ENCODE measurements around the gene LARP4.

LARP4 gene

DNA sequence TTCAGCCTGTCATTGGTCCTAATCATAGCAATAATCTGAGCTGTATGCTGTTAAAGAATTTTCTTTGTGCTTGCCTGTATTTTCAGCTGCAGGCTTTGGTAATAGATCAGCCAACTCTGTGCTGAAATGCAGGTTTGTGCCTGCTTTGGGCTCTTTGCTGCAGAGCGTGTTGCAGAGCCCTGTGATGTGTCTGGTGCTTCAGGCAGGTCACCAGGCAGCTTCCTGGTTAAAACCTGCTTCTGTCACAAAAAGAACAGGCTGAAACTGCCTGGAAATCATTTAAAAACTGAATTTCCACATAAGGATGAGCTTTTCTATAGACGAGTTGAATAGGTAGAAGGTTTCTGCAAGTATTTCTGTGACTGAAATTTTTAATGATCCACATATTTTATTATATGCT is 107.2 kb downstream of the LARP4 start:
- H3K4me3 ChIP-seq (ENCODE audit: insufficient read depth, low read length, poor library complexity, severe bottlenecking), result no peak overlapping the region
- H2AFZ ChIP-seq (ENCODE audit: low read depth, low read length, severe bottlenecking), result no peak overlapping the region
- TF ChIP-seq CTCF (IDR thresholded peaks at IDR 0.05; ENCODE audit: insufficient read depth, low read length, poor library complexity, severe bottlenecking), result no peak
- no peak for TF ChIP-seq EZH2phosphoT487 (conservative IDR thresholded peaks at IDR 0.05; ENCODE audit: low read length)
- no peaks in the 10 kb centered on the region for H3K27me3 ChIP-seq (ENCODE audit: low read length)
- no peak overlapping the region for H3K9ac ChIP-seq (ENCODE audit: low read length)
- H3F3A ChIP-seq (ENCODE audit: insufficient read depth), result peaks cover 7% of the 10 kb centered on the region; the same call in 1 of the 2 replicates
- H3K36me3 ChIP-seq (ENCODE audit: low read length), result no peaks in the 10 kb centered on the region
- H4K20me1 ChIP-seq (ENCODE audit: low read depth, low read length), result peaks cover 13% of the 10 kb centered on the region; the same call in 1 of the 2 replicates
- no peak overlapping the region for H3K4me2 ChIP-seq (ENCODE audit: low read depth, low read length, poor library complexity, severe bottlenecking)
- peaks cover 38% of the 10 kb centered on the region for H3K79me2 ChIP-seq (ENCODE audit: insufficient read depth, low read length)
- H3K27ac ChIP-seq (ENCODE audit: low read depth, low read length), result no peak overlapping the region
- no peaks in the 10 kb centered on the region for H3K9me3 ChIP-seq (ENCODE audit: insufficient read depth, low read length)
- H3K9me2 ChIP-seq (replicated peaks; ENCODE audit: insufficient read depth, low read length), result no peaks in the 10 kb centered on the region

DNA sequence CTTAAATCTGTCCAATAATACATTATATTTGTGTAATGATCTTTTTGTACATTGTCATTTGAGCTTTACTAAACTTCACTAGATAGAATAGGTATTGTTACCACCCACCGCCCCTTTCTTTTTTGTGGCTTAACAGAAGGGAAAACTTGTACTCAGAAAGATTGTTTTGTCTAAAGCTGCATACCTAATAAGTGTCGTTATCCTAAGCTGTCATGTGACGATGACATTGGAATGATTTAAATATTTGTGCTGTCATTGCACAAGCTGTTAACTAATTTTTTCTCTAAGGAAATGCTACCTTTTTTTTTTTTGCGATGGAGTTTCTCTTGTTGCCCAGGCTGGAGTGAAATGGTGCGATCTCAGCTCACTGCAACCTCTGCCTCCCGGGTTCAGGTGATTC is 107.7 kb downstream of the LARP4 start:
- H3K27me3 ChIP-seq (ENCODE audit: low read length), result no peaks in the 10 kb centered on the region
- TF ChIP-seq EZH2phosphoT487 (conservative IDR thresholded peaks at IDR 0.05; ENCODE audit: low read length), result no peak
- no peak for TF ChIP-seq CTCF (IDR thresholded peaks at IDR 0.05; ENCODE audit: insufficient read depth, low read length, poor library complexity, severe bottlenecking)
- H3F3A ChIP-seq (ENCODE audit: insufficient read depth), result peaks cover 7% of the 10 kb centered on the region; the same call in 1 of the 2 replicates
- no peaks in the 10 kb centered on the region for H3K9me3 ChIP-seq (ENCODE audit: insufficient read depth, low read length)
- no peak overlapping the region for H3K4me3 ChIP-seq (ENCODE audit: insufficient read depth, low read length, poor library complexity, severe bottlenecking)
- no peaks in the 10 kb centered on the region for H3K36me3 ChIP-seq (ENCODE audit: low read length)
- H3K4me2 ChIP-seq (ENCODE audit: low read depth, low read length, poor library complexity, severe bottlenecking), result no peak overlapping the region
- peaks cover 38% of the 10 kb centered on the region for H3K79me2 ChIP-seq (ENCODE audit: insufficient read depth, low read length)
- no peak overlapping the region for H3K27ac ChIP-seq (ENCODE audit: low read depth, low read length)
- peaks cover 13% of the 10 kb centered on the region; the same call in 1 of the 2 replicates for H4K20me1 ChIP-seq (ENCODE audit: low read depth, low read length)
- no peaks in the 10 kb centered on the region for H3K9me2 ChIP-seq (replicated peaks; ENCODE audit: insufficient read depth, low read length)
- no peak overlapping the region for H3K9ac ChIP-seq (ENCODE audit: low read length)
- H2AFZ ChIP-seq (ENCODE audit: low read depth, low read length, severe bottlenecking), result no peak overlapping the region

DNA sequence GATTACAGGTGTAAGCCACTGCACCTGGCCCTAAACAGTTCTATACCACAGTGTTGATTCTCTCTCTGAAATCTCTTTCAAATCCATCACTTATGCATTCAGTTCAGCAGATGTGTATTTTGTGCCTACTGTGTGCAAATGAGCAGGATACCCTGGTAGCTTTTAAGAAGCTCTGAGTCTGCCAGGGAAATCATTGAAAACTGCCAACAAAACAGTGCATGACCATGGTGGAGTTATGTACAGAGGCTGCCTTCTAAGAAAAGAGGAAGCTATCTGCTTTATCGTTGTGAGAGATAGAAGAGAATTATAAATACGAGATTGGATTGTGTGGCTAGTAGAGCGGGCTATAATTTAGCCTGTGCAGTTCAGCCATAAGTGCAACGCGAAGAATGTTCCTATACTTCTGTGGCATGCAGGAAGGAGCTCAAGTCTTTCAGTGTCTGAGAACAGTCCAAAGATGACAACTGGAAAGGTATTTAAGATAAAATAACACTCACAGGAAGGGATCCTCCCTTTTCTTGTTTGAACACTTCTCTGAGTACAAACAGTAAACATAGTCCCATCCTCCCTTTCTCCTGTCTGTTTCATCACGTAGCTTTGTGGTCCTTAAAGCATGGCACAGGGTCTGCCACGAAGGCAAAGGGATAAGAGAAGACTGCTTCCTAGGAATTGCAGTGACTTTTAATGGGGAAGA is 108.4 kb downstream of the LARP4 start:
- Histone ChIP-seq H4K20me1 (ENCODE audit: low read depth, low read length) (peaks cover 13% of the 10 kb centered on the region; the same call in 1 of the 2 replicates), H3F3A (ENCODE audit: insufficient read depth) (peaks cover 7% of the 10 kb centered on the region; the same call in 1 of the 2 replicates), H3K27me3 (ENCODE audit: low read length) (no peaks in the 10 kb centered on the region), H3K4me3 (ENCODE audit: insufficient read depth, low read length, poor library complexity, severe bottlenecking) (no peak overlapping the region), H2AFZ (ENCODE audit: low read depth, low read length, severe bottlenecking) (no peak overlapping the region), H3K79me2 (ENCODE audit: insufficient read depth, low read length) (peaks cover 38% of the 10 kb centered on the region), H3K9me3 (ENCODE audit: insufficient read depth, low read length) (no peaks in the 10 kb centered on the region), H3K9me2 (replicated peaks; ENCODE audit: insufficient read depth, low read length) (no peaks in the 10 kb centered on the region), H3K9ac (ENCODE audit: low read length) (no peak overlapping the region), H3K27ac (ENCODE audit: low read depth, low read length) (no peak overlapping the region), H3K36me3 (ENCODE audit: low read length) (no peaks in the 10 kb centered on the region), H3K4me2 (ENCODE audit: low read depth, low read length, poor library complexity, severe bottlenecking) (no peak overlapping the region)
- TF ChIP-seq EZH2phosphoT487 (conservative IDR thresholded peaks at IDR 0.05; ENCODE audit: low read length) (no peak), CTCF (IDR thresholded peaks at IDR 0.05; ENCODE audit: insufficient read depth, low read length, poor library complexity, severe bottlenecking) (no peak)

Measured in SU-DHL-6 (cell line).